ENCODE data around the gene HINFP. TPM values are rescaled to one million over a fixed set of nuclear protein-coding genes. Genes with fewer than 3 reads are reported as not detected.

The HINFP gene
- total and polyA plus RNA-seq, 2 of the 8 experiments (the other 6 are each of a cell fraction or from before 2014, with no cell fraction given), result 35.0 to 37.3 TPM

GRCh38 chr11:119120639-119121007 is 757 bp upstream of the HINFP start (continued):
- no peak for TF ChIP-seq TBP (IDR thresholded peaks at IDR 0.05; ENCODE audit: low read depth, low read length)
- no peak for TF ChIP-seq HDAC2 (IDR thresholded peaks at IDR 0.05; ENCODE audit: borderline replicate concordance in 1 of 2, low read depth in 2 of 2, low read length in 2 of 2)
- TF ChIP-seq EZH2 (IDR thresholded peaks at IDR 0.05; ENCODE audit: low read depth, low read length, severe bottlenecking), result no peak
- no peak for TF ChIP-seq USF2 (IDR thresholded peaks at IDR 0.05; ENCODE audit: low read length)

Data from H1 (cell line).